Renal pelvis (tissue), 3 donors: ENCODE data around the gene ARIH1. TPM values are rescaled to one million over a fixed set of nuclear protein-coding genes. Genes with fewer than 3 reads are reported as not detected.

Experiments
- polyA plus RNA-seq, 3 donors: library from polyadenylated mRNA; unstranded; fragments of 120-200 nt; gene quantifications; one replicate each; pipeline ENCODE4 v1.2.1, GENCODE V29; 2013; ENCODE audit not compliant: insufficient read length in 3 of 3

Gene ARIH1
- polyA plus RNA-seq, 3 donors, result 169 to 199 (median 186) TPM

Other genes starting within 250 kb of the ARIH1 start
- gene PKM, start 243.1 kb upstream of the ARIH1 start, polyA plus RNA-seq, result 100 to 1,000 TPM; 625 to 751 (median 695) TPM
- gene PARP6, start 201.8 kb upstream of the ARIH1 start, polyA plus RNA-seq, result 100 to 1,000 TPM in 2 of 3 donors, 10 to 100 TPM in 1; 86.9 to 133 (median 133) TPM
- gene CELF6, start 154.2 kb upstream of the ARIH1 start, polyA plus RNA-seq, result 1 to 10 TPM; 3.5 to 5.2 (median 5.0) TPM
- 100 to 1,000 TPM; 109 to 119 (median 117) TPM for gene HEXA, start 98.3 kb upstream of the ARIH1 start, polyA plus RNA-seq
- gene TMEM202, start 76.0 kb upstream of the ARIH1 start, polyA plus RNA-seq, result not detected
- under 1 TPM in 1 of 3 donors, not detected in 2; 0.17 TPM for gene GOLGA6B, start 180.4 kb downstream of the ARIH1 start, polyA plus RNA-seq
- gene HIGD2B, start 211.9 kb downstream of the ARIH1 start, polyA plus RNA-seq, result not detected
- gene BBS4, start 211.9 kb downstream of the ARIH1 start, polyA plus RNA-seq, result 10 to 100 TPM; 33.6 to 52.6 (median 47.4) TPM